Activated CD8-positive, alpha-beta memory T cell treated with anti-CD3 and anti-CD28 coated beads, Interleukin-2, amount 10 ng/mL, durations not matched to agents 7 days and 5 days (primary cell): ENCODE measurements around the gene ZNF547. TPM values are rescaled to one million over a fixed set of nuclear protein-coding genes. Genes with fewer than 3 reads are reported as not detected.

Experiments used
- total RNA-seq, 2 experiments: library from RNA; stranded (reverse); gene quantifications; one replicate each; pipeline ENCODE4 v1.2.3, GENCODE V29; 2021

Gene ZNF547
- total RNA-seq, 2 experiments from 2014 or later: 3.5 to 4.4 TPM

Other genes starting within 250 kb of the ZNF547 start
- not detected for gene USP29, start 243.6 kb upstream of the ZNF547 start, total RNA-seq
- gene ZIM3, start 218.3 kb upstream of the ZNF547 start, total RNA-seq: not detected
- gene DUXA, start 196.1 kb upstream of the ZNF547 start, total RNA-seq: not detected
- gene ZNF264, start 172.1 kb upstream of the ZNF547 start, total RNA-seq: 10 to 100 TPM; 27.5 to 40.4 TPM
- gene AURKC, start 132.5 kb upstream of the ZNF547 start, total RNA-seq: 1 to 10 TPM in 1 of 2 experiments, under 1 TPM in 1; 0.70 to 1.2 TPM
- gene ZNF805, start 122.9 kb upstream of the ZNF547 start, total RNA-seq: 10 to 100 TPM in 1 of 2 experiments, 1 to 10 TPM in 1; 9.4 to 11.3 TPM
- gene ZNF460, start 83.1 kb upstream of the ZNF547 start, total RNA-seq: 10 to 100 TPM; 55.2 to 67.2 TPM
- gene ZNF543, start 43.1 kb upstream of the ZNF547 start, total RNA-seq: 1 to 10 TPM; 8.8 to 9.4 TPM
- gene ZNF304, start 12.3 kb upstream of the ZNF547 start, total RNA-seq: 10 to 100 TPM in 1 of 2 experiments, 1 to 10 TPM in 1; 9.3 to 10.2 TPM
- gene TRAPPC2B, start within 50 bp of the ZNF547 start, total RNA-seq: 10 to 100 TPM in 1 of 2 experiments, 1 to 10 TPM in 1; 9.8 to 11.2 TPM
- 10 to 100 TPM; 23.8 to 28.8 TPM for gene ZNF548, start 26.3 kb downstream of the ZNF547 start, total RNA-seq
- gene ZNF17, start 47.6 kb downstream of the ZNF547 start, total RNA-seq: 10 to 100 TPM; 14.3 to 14.6 TPM
- gene ZNF749, start 71.8 kb downstream of the ZNF547 start, total RNA-seq: 10 to 100 TPM; 13.1 to 13.3 TPM
- under 1 TPM; 0.15 to 0.28 TPM for gene VN1R1, start 93.6 kb downstream of the ZNF547 start, total RNA-seq
- 1 to 10 TPM; 7.7 to 8.8 TPM for gene ZNF772, start 114.0 kb downstream of the ZNF547 start, total RNA-seq
- 10 to 100 TPM; 10.1 to 10.5 TPM for gene ZNF419, start 124.2 kb downstream of the ZNF547 start, total RNA-seq
- gene ZNF773, start 136.4 kb downstream of the ZNF547 start, total RNA-seq: 1 to 10 TPM; 8.5 to 9.7 TPM
- 1 to 10 TPM; 6.6 to 6.7 TPM for gene ZNF549, start 163.8 kb downstream of the ZNF547 start, total RNA-seq
- gene ZNF550, start 196.3 kb downstream of the ZNF547 start, total RNA-seq: 10 to 100 TPM; 13.7 to 14.2 TPM
- 1 to 10 TPM; 5.3 to 5.7 TPM for gene ZNF416, start 215.4 kb downstream of the ZNF547 start, total RNA-seq
- gene ZIK1, start 220.6 kb downstream of the ZNF547 start, total RNA-seq: 10 to 100 TPM; 10.6 to 11.5 TPM
- 10 to 100 TPM; 10.6 to 12.4 TPM for gene ZNF530, start 236.3 kb downstream of the ZNF547 start, total RNA-seq